ENCODE results near the gene PET100.

GRCh38 chr19:7640803-7641202 lies 11.2 kb downstream of the PET100 start:
- TF ChIP-seq, protein P1, sequence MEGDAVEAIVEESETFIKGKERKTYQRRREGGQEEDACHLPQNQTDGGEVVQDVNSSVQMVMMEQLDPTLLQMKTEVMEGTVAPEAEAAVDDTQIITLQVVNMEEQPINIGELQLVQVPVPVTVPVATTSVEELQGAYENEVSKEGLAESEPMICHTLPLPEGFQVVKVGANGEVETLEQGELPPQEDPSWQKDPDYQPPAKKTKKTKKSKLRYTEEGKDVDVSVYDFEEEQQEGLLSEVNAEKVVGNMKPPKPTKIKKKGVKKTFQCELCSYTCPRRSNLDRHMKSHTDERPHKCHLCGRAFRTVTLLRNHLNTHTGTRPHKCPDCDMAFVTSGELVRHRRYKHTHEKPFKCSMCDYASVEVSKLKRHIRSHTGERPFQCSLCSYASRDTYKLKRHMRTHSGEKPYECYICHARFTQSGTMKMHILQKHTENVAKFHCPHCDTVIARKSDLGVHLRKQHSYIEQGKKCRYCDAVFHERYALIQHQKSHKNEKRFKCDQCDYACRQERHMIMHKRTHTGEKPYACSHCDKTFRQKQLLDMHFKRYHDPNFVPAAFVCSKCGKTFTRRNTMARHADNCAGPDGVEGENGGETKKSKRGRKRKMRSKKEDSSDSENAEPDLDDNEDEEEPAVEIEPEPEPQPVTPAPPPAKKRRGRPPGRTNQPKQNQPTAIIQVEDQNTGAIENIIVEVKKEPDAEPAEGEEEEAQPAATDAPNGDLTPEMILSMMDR (optimal IDR thresholded peaks at IDR 0.05 in 1 of 3, IDR thresholded peaks at IDR 0.05 in 1 of 3, conservative IDR thresholded peaks at IDR 0.05 in 1 of 3; ENCODE audit: extremely low read depth in 1 of 3, insufficient read depth in 2 of 3, low read length in 3 of 3) = no peak
- TF ChIP-seq EZH2 (IDR thresholded peaks at IDR 0.05; ENCODE audit: low read length) = no peak
